Urinary bladder (tissue), 4 donors: ENCODE data around the gene BANP. TPM values are rescaled to one million over a fixed set of nuclear protein-coding genes. Genes with fewer than 3 reads are reported as not detected.
"Not testable (repeated sequence)": the region's sequence is repeated elsewhere in the genome, so short reads cannot be mapped to it uniquely, and the experiment has no call there.

Experiments used
- DNase-seq: peaks from one replicate; pipeline ENCODE4 v3.0.0-alpha.2; 2015; ENCODE audit errors: extremely low spot score
- H3K27ac ChIP-seq: one replicate; pipeline ENCODE4 v1.5.1; 2013; ENCODE audit warnings: low read depth, mild to moderate bottlenecking, moderate library complexity
- H3K36me3 ChIP-seq: one replicate; pipeline ENCODE4 v1.6.1; 2013; ENCODE audit warnings: mild to moderate bottlenecking, moderate library complexity; ENCODE audit not compliant: insufficient read depth
- H3K4me1 ChIP-seq: one replicate; pipeline ENCODE4 v1.6.1; 2013; ENCODE audit warnings: mild to moderate bottlenecking, moderate library complexity; ENCODE audit not compliant: insufficient read depth
- H3K4me3 ChIP-seq: one replicate; pipeline ENCODE4 v1.5.1; 2013; ENCODE audit warnings: low read depth, low read length
- WGBS: extraction: QIAGEN DNeasy Blood & Tissue Kit; methylation state at CpG from one replicate; pipeline ENCODE4 v1.1.7; 2013; 5-methylcytosine and 5-hydroxymethylcytosine counted together
- polyA plus RNA-seq: library from polyadenylated mRNA; stranded (reverse); fragments of 200-250 nt; gene quantifications from one replicate; pipeline ENCODE4 v1.2.3, GENCODE V29; 2013
- total RNA-seq: library from RNA; depleted of rRNA; stranded (reverse); fragments of >200 nt; gene quantifications from one replicate; pipeline ENCODE4 v1.2.3, GENCODE V29; 2014
- donor health status: healthy with polysubstance abuse.
- donor health status: healthy.

The BANP gene
- total and polyA plus RNA-seq, 2 donors, result 13.8 to 36.6 TPM

- DNase-seq, H3K27ac ChIP-seq: not testable (repeated sequence)
- WGBS, result 48% methylated on average over 50 of the region's 59 CpGs
These were observed 68.0 kb downstream of the BANP start for GRCh38 chr16:88019041-88019820.

GRCh38 chr16:88019821-88020515, 68.7 kb downstream of the BANP start:
- no peaks in the 10 kb centered on the region for H3K36me3 ChIP-seq
- no peak for DNase-seq
- H3K4me3 ChIP-seq, result no peak overlapping the region
- H3K27ac ChIP-seq, result no peak overlapping the region
- 92% methylated on average over 23 of the region's 23 CpGs for WGBS
- H3K4me1 ChIP-seq, result no peaks in the 10 kb centered on the region

More at GRCh38 chr16:88019041-88019820, 68.0 kb downstream of the BANP start:
- not testable (repeated sequence) for H3K36me3 ChIP-seq, H3K4me1 ChIP-seq, H3K4me3 ChIP-seq

- no peak for DNase-seq
- 94% methylated on average over 10 of the region's 10 CpGs for WGBS
- no peak overlapping the region for H3K4me3 ChIP-seq
- H3K36me3 ChIP-seq, result no peaks in the 10 kb centered on the region
- no peaks in the 10 kb centered on the region for H3K4me1 ChIP-seq
- no peak overlapping the region for H3K27ac ChIP-seq
These were observed 69.3 kb downstream of the BANP start for GRCh38 chr16:88020516-88020885.

GRCh38 chr16:88021041-88021970, 70.1 kb downstream of the BANP start:
- H3K4me3 ChIP-seq, H3K27ac ChIP-seq, H3K36me3 ChIP-seq, DNase-seq, H3K4me1 ChIP-seq: not testable (repeated sequence)
- 88% methylated on average over 26 of the region's 26 CpGs for WGBS

GRCh38 chr16:88022076-88023042, 71.1 kb downstream of the BANP start:
- DNase-seq, result no peak
- H3K4me1 ChIP-seq, result no peaks in the 10 kb centered on the region
- no peak overlapping the region for H3K27ac ChIP-seq
- no peak overlapping the region for H3K4me3 ChIP-seq
- H3K36me3 ChIP-seq, result no peaks in the 10 kb centered on the region
- WGBS, result 81% methylated on average over 23 of the region's 23 CpGs

GRCh38 chr16:88023366-88023765, 72.1 kb downstream of the BANP start:
- DNase-seq, result no peak
- Histone ChIP-seq H3K36me3 (peaks cover 2% of the 10 kb centered on the region), H3K27ac (no peak overlapping the region), H3K4me1 (no peaks in the 10 kb centered on the region), H3K4me3 (no peak overlapping the region)
- WGBS, result 77% methylated on average over 12 of the region's 12 CpGs

- WGBS, result 96% methylated on average over 16 of the region's 16 CpGs
- Histone ChIP-seq H3K27ac (no peak overlapping the region), H3K36me3 (peaks cover 2% of the 10 kb centered on the region), H3K4me1 (no peaks in the 10 kb centered on the region), H3K4me3 (no peak overlapping the region)
- DNase-seq, result no peak
These were observed 72.6 kb downstream of the BANP start for GRCh38 chr16:88023786-88024185.

GRCh38 chr16:88024491-88025085, 73.4 kb downstream of the BANP start:
- 80% methylated on average over 21 of the region's 21 CpGs for WGBS
- not testable (repeated sequence) for H3K4me1 ChIP-seq, DNase-seq, H3K4me3 ChIP-seq, H3K27ac ChIP-seq, H3K36me3 ChIP-seq

GRCh38 chr16:88025086-88025492, 73.9 kb downstream of the BANP start:
- not testable (repeated sequence) for H3K27ac ChIP-seq, H3K4me3 ChIP-seq, DNase-seq, H3K36me3 ChIP-seq, H3K4me1 ChIP-seq
- 51% methylated on average over 10 of the region's 10 CpGs for WGBS

GRCh38 chr16:88025828-88026555, 74.8 kb downstream of the BANP start:
- not testable (repeated sequence) for DNase-seq, H3K27ac ChIP-seq, H3K36me3 ChIP-seq, H3K4me3 ChIP-seq, H3K4me1 ChIP-seq
- WGBS, result 94% methylated on average over 24 of the region's 24 CpGs

- Histone ChIP-seq H3K4me3 (no peak overlapping the region), H3K4me1 (no peaks in the 10 kb centered on the region), H3K27ac (no peak overlapping the region), H3K36me3 (peaks cover 2% of the 10 kb centered on the region)
- no peak for DNase-seq
- WGBS, result 97% methylated on average over 51 of the region's 51 CpGs
These were observed 76.0 kb downstream of the BANP start for GRCh38 chr16:88026964-88027938.
